Duodenal mucosa (tissue), 2 donors: ENCODE data around the gene EEF1AKMT4.

Experiments used
- H3K27ac ChIP-seq: one replicate; pipeline ENCODE4 v1.7.0; 2013; ENCODE audit warnings: low read depth, low read length
- H3K27me3 ChIP-seq, 2 donors: one replicate each; pipeline ENCODE4 v1.7.0; 2013; ENCODE audit warnings: low read length in 2 of 2, control low read depth in 1 of 2; ENCODE audit not compliant: insufficient read depth in 2 of 2, control insufficient read depth in 1 of 2
- H3K36me3 ChIP-seq, 2 donors: one replicate each; pipeline ENCODE4 v1.7.0; 2013; ENCODE audit warnings: low read length in 2 of 2, control low read depth in 1 of 2; ENCODE audit not compliant: insufficient read depth in 2 of 2, control insufficient read depth in 1 of 2
- H3K4me1 ChIP-seq, 2 donors: one replicate each; pipeline ENCODE4 v1.7.0; 2013; ENCODE audit warnings: low read length in 2 of 2, control low read depth in 1 of 2; ENCODE audit not compliant: insufficient read depth in 2 of 2, control insufficient read depth in 1 of 2
- H3K4me3 ChIP-seq, 2 donors: one replicate each; pipeline ENCODE4 v1.7.0; 2013; ENCODE audit warnings: low read length in 2 of 2, low read depth in 1 of 2
- H3K9ac ChIP-seq, 2 donors: one replicate each; pipeline ENCODE4 v1.7.0; 2013; ENCODE audit warnings: low read length in 2 of 2, low read depth in 1 of 2
- H3K9me3 ChIP-seq, 2 donors: one replicate each; pipeline ENCODE4 v1.7.0; 2013; ENCODE audit warnings: low read length in 2 of 2, control low read depth in 1 of 2; ENCODE audit not compliant: control insufficient read depth in 1 of 2

EEF1AKMT4 gene

GRCh38 chr3:184241447-184242296, 7.8 kb upstream of the EEF1AKMT4 start:
- Histone ChIP-seq H3K27me3 (no peaks in the 10 kb centered on the region), H3K36me3 (peaks cover 25 to 39% of the 10 kb centered on the region in 2 donors), H3K9me3 (no peaks in the 10 kb centered on the region), H3K27ac (no peak overlapping the region), H3K4me3 (peak overlapping the region in 1 of 2 donors; percentile 54), H3K4me1 (peaks cover 0 to 17% of the 10 kb centered on the region in 2 donors), H3K9ac (no peak overlapping the region)

- Histone ChIP-seq H3K4me1 (peaks cover 0 to 17% of the 10 kb centered on the region in 2 donors), H3K27ac (no peak overlapping the region), H3K4me3 (no peak overlapping the region), H3K36me3 (peaks cover 25 to 39% of the 10 kb centered on the region in 2 donors), H3K9me3 (no peaks in the 10 kb centered on the region), H3K9ac (no peak overlapping the region), H3K27me3 (no peaks in the 10 kb centered on the region)
Measured at GRCh38 chr3:184242297-184242685, 7.2 kb upstream of the EEF1AKMT4 start.

GRCh38 chr3:184248454-184249411, 739 bp upstream of the EEF1AKMT4 start, which contains the start of gene ALG3:
ALG3 (minus strand) TSS chr3:184248962; CDS start chr3:184248940, 22 bp downstream.
- peak within 1 kb of the TSS; percentile 70 to 97 for H3K9ac ChIP-seq
- H3K27me3 ChIP-seq, result no peaks in the 10 kb centered on the region
- H3K36me3 ChIP-seq, result peaks cover 14 to 21% of the 10 kb centered on the region in 2 donors
- peak within 1 kb of the TSS; percentile 99 for H3K4me3 ChIP-seq
- peaks cover 4 to 14% of the 10 kb centered on the region in 2 donors for H3K4me1 ChIP-seq
- no peaks in the 10 kb centered on the region for H3K9me3 ChIP-seq
- peak within 1 kb of the TSS; percentile 69 for H3K27ac ChIP-seq

GRCh38 chr3:184250167-184250828, 826 bp downstream of the EEF1AKMT4 start:
- no peaks in the 10 kb centered on the region for H3K27me3 ChIP-seq
- peak overlapping the region; percentile 62 to 97 for H3K9ac ChIP-seq
- peaks cover 2 to 5% of the 10 kb centered on the region in 2 donors for H3K36me3 ChIP-seq
- peak overlapping the region; percentile 99 for H3K4me3 ChIP-seq
- H3K4me1 ChIP-seq, result peaks cover 4 to 14% of the 10 kb centered on the region in 2 donors
- H3K9me3 ChIP-seq, result no peaks in the 10 kb centered on the region
- no peak overlapping the region for H3K27ac ChIP-seq

- H3K9me3 ChIP-seq, result no peaks in the 10 kb centered on the region
- no peak overlapping the region for H3K9ac ChIP-seq
- peaks cover 10% of the 10 kb centered on the region in 2 donors for H3K27me3 ChIP-seq
- no peaks in the 10 kb centered on the region for H3K36me3 ChIP-seq
- no peak overlapping the region for H3K27ac ChIP-seq
- peaks cover 3 to 4% of the 10 kb centered on the region in 2 donors for H3K4me1 ChIP-seq
- no peak overlapping the region for H3K4me3 ChIP-seq
Measured at GRCh38 chr3:184255291-184256039, 6.0 kb downstream of the EEF1AKMT4 start.

- Histone ChIP-seq H3K4me1 (peaks cover 10 to 17% of the 10 kb centered on the region in 2 donors), H3K4me3 (no peak overlapping the region), H3K27ac (no peak overlapping the region), H3K9me3 (no peaks in the 10 kb centered on the region), H3K27me3 (peaks cover 19 to 20% of the 10 kb centered on the region in 2 donors), H3K36me3 (no peaks in the 10 kb centered on the region), H3K9ac (no peak overlapping the region)
Measured at GRCh38 chr3:184257083-184257915, 7.8 kb downstream of the EEF1AKMT4 start.

- no peak overlapping the region for H3K9ac ChIP-seq
- peaks cover 10 to 21% of the 10 kb centered on the region in 2 donors for H3K4me1 ChIP-seq
- no peak overlapping the region for H3K27ac ChIP-seq
- H3K36me3 ChIP-seq, result no peaks in the 10 kb centered on the region
- H3K27me3 ChIP-seq, result peaks cover 27 to 30% of the 10 kb centered on the region in 2 donors
- H3K9me3 ChIP-seq, result no peaks in the 10 kb centered on the region
- no peak overlapping the region for H3K4me3 ChIP-seq
Measured at GRCh38 chr3:184258926-184259325, 9.5 kb downstream of the EEF1AKMT4 start.

GRCh38 chr3:184259396-184259877, 10.0 kb downstream of the EEF1AKMT4 start:
- Histone ChIP-seq H3K4me3 (no peak overlapping the region), H3K27ac (no peak overlapping the region), H3K27me3 (peaks cover 27 to 30% of the 10 kb centered on the region in 2 donors), H3K9me3 (no peaks in the 10 kb centered on the region), H3K9ac (no peak overlapping the region), H3K36me3 (no peaks in the 10 kb centered on the region), H3K4me1 (peaks cover 10 to 21% of the 10 kb centered on the region in 2 donors)
